ENCODE results near the gene CD22. TPM values are rescaled to one million over a fixed set of nuclear protein-coding genes. Genes with fewer than 3 reads are reported as not detected.
A peak's percentile ranks its signal among the peaks of the same experiment; 100 is the strongest.

Gene CD22
- total and polyA plus RNA-seq, 2 of the 13 experiments (the other 11 are each of a cell fraction or from before 2014, with no cell fraction given), result 0.71 to 1.7 TPM

- TF ChIP-seq ZNF318 (CRISPR knock-in tag; IDR thresholded peaks at IDR 0.05) (no peak), RARA (CRISPR knock-in tag; IDR thresholded peaks at IDR 0.05) (peak; percentile 97), ZNF646 (CRISPR knock-in tag; IDR thresholded peaks at IDR 0.05) (no peak), ZNF292 (CRISPR knock-in tag; IDR thresholded peaks at IDR 0.05; ENCODE audit: borderline replicate concordance, low read depth) (peak; percentile 38; the same call in 1 of the 2 replicates), ZNF367 (CRISPR knock-in tag; IDR thresholded peaks at IDR 0.05; ENCODE audit: borderline replicate concordance) (no peak), MEIS1 (CRISPR knock-in tag; IDR thresholded peaks at IDR 0.05; ENCODE audit: borderline replicate concordance) (no peak), MEIS2 (CRISPR knock-in tag; IDR thresholded peaks at IDR 0.05) (peak; percentile 63; the same call in 1 of the 2 replicates), WIZ (CRISPR knock-in tag; IDR thresholded peaks at IDR 0.05) (no peak), PBX2 (CRISPR knock-in tag; IDR thresholded peaks at IDR 0.05) (no peak), ZNF589 (CRISPR knock-in tag; conservative IDR thresholded peaks at IDR 0.05) (no peak), FOXA1 (IDR thresholded peaks at IDR 0.05) (no peak), FOXA1 (CRISPR knock-in tag; IDR thresholded peaks at IDR 0.05) (no peak), ZNF605 (CRISPR knock-in tag; IDR thresholded peaks at IDR 0.05) (no peak), ZSCAN31 (CRISPR knock-in tag; IDR thresholded peaks at IDR 0.05; ENCODE audit: low read depth) (no peak)
These were observed 19.3 kb upstream of the CD22 start (continued) for GRCh38 chr19:35309481-35310279.

Data from HepG2 (cell line).